Measurements from ENCODE around the gene KIAA1328.
"Not testable (repeated sequence)": the region's sequence is repeated elsewhere in the genome, so short reads cannot be mapped to it uniquely, and the experiment has no call there.

KIAA1328 gene

DNA sequence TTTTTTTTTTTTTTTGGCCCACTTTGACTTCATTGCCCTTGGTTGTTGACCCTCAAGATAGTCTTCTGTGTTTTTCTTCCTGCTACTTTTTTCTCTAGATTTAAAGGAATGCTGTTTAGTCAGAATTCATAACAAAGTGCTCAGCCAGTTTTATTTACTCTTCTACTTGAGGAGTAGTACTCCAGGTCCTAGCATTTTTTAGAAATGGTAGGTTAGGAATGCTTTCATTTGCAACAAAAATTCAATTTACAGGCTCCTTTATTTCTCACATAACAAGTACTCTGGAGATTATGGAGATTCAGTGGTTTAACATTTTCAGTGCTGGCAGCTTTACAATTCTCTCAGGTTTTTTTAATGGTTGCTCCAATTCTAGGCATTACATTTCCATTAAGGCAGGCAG, 58.2 kb downstream of the KIAA1328 start:
- DNase-seq (ENCODE audit: low read depth, low spot score) = no peak

GRCh38 chr18:36887864-36888263, 58.9 kb downstream of the KIAA1328 start:
- DNase-seq (ENCODE audit: low read depth, low spot score) = no peak

GRCh38 chr18:36888778-36889177, 59.9 kb downstream of the KIAA1328 start:
- DNase-seq (ENCODE audit: low read depth, low spot score) = no peak

DNA sequence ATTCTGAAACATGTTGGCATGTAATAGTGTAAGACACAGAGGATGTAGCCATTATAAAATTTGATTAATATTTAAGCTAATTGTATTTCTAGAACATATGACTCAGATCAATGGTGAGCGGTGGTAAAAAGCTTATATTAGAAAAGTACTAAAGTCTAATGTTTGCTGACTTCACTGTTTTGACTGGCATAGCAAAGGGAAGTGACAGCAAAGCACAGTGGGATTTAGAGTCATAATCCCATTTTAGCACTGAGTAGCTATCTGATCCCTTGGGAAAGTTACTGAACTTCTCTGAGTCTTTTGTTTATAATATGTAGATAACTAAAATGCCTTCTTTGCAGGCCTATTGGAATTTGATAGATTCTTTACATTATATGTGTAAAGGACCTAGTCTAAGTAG, 60.4 kb downstream of the KIAA1328 start:
- no peak for DNase-seq (ENCODE audit: low read depth, low spot score)

- no peak for DNase-seq (ENCODE audit: low read depth, low spot score)
These were observed 60.8 kb downstream of the KIAA1328 start for GRCh38 chr18:36889742-36890141.

- DNase-seq (ENCODE audit: low read depth, low spot score) = no peak
These were observed 61.7 kb downstream of the KIAA1328 start for GRCh38 chr18:36890598-36890997.

GRCh38 chr18:36893227-36893626, 64.3 kb downstream of the KIAA1328 start:
- no peak for DNase-seq (ENCODE audit: low read depth, low spot score)

DNA sequence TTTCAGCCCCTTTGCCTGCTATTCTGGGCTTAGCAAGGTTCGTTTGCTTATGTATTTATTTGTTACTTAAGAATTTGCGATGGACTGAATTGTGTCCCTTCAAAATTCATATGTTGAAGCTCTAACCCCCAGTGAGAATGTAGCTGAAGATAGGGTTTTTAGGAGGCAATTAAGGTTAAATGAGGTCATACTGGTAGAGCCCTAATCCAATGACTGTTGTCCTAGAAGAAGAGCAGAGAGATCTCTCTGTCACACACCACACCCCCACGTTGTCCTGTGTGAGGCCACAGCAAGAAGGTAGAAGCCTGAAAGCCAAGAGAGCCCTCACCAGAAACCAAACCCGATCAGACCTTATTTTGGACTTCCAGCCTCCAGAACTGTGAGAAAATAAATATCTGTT, 66.7 kb downstream of the KIAA1328 start:
- DNase-seq (ENCODE audit: low read depth, low spot score) = no peak

GRCh38 chr18:36897253-36897652, 68.3 kb downstream of the KIAA1328 start:
- DNase-seq (ENCODE audit: low read depth, low spot score) = no peak

- DNase-seq (ENCODE audit: low read depth, low spot score) = no peak
These were observed 70.4 kb downstream of the KIAA1328 start for GRCh38 chr18:36899289-36899688.

DNA sequence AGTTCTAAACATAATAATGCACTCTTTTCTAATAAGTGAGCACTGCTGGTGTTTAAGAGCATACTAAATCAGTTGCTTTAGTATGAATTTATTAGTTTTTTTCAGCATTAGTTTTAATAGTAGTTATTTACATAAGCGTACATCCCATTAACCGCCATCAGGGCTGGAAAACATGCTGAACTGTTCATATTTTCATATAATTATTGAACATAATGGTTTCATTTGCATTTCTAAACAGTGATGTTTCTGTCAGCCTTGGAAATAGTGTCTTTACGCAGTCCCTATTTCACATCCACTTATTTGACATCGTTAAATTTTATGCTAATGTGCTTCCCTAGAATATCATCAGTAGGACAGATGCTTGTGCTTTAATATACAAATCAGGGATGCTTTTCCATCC, 71.5 kb downstream of the KIAA1328 start:
- DNase-seq (ENCODE audit: low read depth, low spot score) = no peak

DNA sequence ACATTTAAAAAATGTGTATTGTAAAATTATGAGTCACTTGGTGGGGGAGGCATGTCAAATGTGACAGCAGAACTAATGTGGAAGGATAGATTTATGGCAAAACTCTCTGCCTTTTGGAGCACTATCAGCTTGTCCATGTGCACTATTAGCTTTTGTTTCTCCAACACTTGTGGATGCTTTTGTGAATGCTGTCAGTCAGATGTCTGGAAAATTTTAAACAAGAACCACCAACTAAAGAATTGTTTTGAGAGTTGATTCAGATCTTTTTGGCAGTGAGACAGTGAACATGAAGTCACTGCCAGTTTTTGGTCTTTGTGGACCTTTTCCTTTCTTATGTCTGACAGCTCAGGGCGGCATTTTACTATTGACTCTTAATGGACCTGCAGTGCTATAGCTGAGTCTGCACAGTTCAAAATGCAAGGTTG, 72.4 kb downstream of the KIAA1328 start:
- DNase-seq (ENCODE audit: low read depth, low spot score) = no peak

DNA sequence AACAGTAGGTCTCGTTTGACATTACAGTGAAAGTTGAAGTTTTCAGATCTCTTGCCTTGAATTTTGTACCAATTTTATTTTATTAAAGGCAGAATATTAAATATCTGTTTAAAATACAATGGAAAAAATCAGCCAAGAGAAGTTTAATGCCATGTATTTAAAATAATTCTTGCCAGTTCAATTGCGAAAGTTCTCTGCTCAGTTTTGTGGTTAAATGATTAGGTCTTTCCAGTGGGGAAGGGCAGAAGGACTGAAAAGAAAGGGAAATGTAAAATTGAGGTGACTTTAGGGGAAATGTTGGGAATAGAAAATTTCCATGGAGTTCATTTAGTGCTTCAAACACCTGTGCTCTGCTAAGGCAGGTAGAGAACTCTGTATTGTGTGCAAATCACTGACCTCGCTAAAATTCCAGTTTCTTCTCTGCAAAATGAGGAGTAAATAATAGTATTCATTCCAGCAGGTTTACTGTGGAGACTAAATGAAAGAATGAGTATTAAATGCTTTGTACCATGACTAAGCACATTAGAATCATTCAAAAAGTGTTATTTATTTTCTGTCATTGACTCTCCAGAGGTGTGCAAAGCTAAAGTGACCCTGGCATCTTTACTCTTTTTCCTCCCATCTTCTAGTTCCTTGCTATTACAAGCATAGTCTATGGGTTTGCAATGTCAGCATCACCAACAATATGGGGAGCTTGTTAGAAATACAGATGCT, 74.4 kb downstream of the KIAA1328 start:
- no peak for DNase-seq (ENCODE audit: low read depth, low spot score)

GRCh38 chr18:36905571-36905970, 76.6 kb downstream of the KIAA1328 start:
- DNase-seq (ENCODE audit: low read depth, low spot score) = no peak

GRCh38 chr18:36909282-36909681, 80.4 kb downstream of the KIAA1328 start:
- not testable (repeated sequence) for DNase-seq (ENCODE audit: low read depth, low spot score)

DNA sequence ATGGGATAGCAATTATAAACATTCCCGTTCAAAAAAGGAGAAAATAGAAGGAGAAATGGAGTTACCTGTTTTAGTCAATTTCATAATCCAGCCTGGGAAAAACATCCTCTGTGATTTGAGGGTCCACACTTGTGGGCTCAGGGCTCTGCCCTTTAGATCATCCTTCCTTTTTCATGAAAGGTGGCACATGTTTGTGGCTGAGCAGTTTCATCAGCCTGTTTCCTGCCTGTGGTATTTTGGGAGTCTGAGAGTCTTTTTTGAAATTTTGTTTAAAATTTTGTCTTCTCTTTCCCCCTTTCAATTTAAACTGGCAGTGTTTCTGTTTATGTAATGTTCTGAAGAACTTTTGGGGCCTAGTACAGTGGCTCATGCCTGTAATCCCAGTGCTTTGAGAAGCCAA, 84.0 kb downstream of the KIAA1328 start:
- no peak for DNase-seq (ENCODE audit: low read depth, low spot score)

GRCh38 chr18:36917907-36918306, 89.0 kb downstream of the KIAA1328 start:
- DNase-seq (ENCODE audit: low read depth, low spot score) = no peak

DNA sequence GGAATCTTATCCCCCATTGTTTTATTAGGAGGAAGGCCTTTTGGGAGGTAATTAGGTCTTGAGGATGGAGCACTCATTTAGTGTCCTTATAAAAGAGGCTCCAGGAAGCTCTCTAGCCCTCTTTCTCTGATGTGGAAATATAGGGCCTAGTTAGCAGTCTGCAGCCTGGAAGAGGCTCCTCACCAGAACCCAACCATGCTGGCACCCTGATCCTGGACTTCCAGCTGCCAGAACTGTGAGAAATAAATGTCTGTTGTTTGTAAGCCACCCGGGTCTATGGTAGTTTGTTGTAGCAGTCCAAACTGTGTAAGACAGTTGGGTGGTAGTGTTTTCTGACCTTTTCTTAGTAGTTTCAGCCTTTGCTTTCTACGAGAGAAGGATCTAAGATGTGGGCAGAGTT, 100.7 kb downstream of the KIAA1328 start:
- no peak for DNase-seq (ENCODE audit: low read depth, low spot score)

DNA sequence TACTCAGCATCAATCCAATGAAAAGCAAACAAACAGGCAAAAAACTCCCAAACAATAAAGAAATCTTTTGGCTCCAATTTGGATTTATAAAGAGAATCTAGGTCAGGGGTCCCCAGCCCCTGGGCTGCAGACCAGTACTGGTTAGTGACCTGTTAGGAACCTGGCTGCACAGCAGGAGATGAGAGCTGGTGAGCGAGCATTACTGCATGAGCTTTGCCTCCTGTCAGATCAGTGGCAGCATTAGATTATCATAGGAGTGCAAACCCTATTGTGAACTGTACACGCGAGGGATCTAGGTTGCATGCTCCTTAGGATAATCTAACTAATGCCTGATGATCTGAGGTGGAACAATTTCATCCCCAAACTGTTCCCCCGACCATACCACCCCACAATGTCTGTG, 102.2 kb downstream of the KIAA1328 start:
- no peak for DNase-seq (ENCODE audit: low read depth, low spot score)

GRCh38 chr18:36933552-36933951, 104.6 kb downstream of the KIAA1328 start:
- no peak for DNase-seq (ENCODE audit: low read depth, low spot score)

GRCh38 chr18:36934884-36935283, 106.0 kb downstream of the KIAA1328 start:
- no peak for DNase-seq (ENCODE audit: low read depth, low spot score)

GRCh38 chr18:36942264-36942663, 113.3 kb downstream of the KIAA1328 start:
- no peak for DNase-seq (ENCODE audit: low read depth, low spot score)

DNA sequence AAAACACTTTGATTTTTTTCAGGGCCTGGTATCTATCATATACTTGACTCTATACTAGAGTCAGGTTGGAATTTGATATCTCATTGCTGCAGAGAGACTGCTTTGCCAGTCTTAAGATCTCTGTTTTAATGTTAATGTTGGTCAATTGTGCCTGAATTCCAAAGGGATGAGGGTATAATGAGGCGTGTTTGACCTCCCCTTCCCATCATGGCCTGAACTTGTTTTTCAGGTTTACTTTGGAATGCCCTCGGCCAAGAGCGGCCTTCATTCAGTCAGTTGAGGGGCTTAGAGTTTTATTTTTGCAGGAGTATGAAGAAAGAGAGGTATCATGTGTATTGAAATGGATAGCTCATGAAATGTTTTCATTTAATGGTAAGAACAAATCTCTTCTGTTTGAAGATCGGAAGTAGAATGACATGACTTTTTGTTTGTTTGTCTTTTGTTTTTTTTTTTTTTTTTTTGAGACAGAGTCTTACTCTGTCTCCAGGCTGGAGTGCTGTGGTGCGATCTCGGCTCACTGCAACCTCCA, 119.0 kb downstream of the KIAA1328 start:
- no peak for DNase-seq (ENCODE audit: low read depth, low spot score)

DNA sequence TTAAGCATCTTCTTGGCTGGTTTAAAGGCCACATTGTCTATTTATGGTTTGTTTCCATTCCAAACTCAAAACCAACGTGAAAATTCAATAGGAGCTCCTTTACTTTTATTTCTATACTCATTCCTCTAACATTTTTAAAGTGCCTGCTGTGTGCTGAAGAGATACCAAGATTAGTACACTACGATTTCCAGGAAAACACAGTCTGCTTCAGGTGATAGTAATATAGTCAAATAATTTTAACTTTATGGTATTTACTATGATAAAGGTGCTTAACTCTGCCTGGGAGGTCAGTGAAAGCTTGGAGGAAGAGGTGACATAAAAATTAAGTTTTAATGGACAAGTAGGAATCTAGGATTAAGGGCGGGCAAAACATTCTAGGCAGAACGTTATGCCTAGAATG, 121.4 kb downstream of the KIAA1328 start:
- no peak for DNase-seq (ENCODE audit: low read depth, low spot score)

All from activated CD4-positive, CD25-positive, alpha-beta regulatory T cell treated with anti-CD3 and anti-CD28 coated beads, Interleukin-2, amount 50 U/mL, for 16 hours (primary cell).